ENCODE data around the gene KCNK3. TPM values are rescaled to one million over a fixed set of nuclear protein-coding genes. Genes with fewer than 3 reads are reported as not detected.

Gene KCNK3
- total and polyA plus RNA-seq, 2 of the 13 experiments (the other 11 are each of a cell fraction or from before 2014, with no cell fraction given), result not detected

DNA sequence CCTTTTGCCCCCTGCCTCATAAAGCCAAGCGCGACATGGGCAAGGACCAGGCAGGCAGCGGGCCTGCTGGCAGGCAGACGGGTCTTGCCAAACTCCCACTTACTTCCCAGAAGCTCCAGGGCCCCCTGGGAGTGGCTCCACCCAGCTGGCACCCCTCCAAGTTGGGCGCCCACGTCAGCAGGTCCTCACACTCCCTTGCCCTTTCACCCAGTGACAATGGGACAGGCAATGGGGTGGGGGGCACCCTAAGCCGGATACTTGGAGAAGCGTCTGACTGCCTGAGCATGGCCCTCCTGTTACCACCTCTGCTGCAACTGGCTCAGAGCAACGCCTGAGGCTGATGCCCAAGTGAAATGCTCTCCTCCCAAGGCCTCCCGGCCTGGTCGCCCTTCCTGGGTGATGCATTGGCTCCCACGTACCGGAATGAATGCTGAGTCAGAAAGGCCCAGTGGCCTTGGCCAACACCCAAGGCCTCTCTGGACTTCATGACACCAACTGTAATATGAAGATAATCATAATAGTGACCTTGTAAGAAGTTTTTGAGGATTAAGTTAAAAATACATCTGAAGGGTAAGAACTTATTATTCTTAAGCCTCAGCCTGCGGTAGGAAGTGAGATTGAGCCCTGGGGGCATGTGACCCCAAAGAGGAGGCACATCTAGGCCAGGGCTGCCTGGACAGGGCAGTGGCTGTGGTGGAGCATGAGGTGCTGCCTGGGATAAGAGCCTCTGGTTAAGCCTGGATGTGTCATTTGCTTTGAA is 31.6 kb downstream of the KCNK3 start:
- no peak overlapping the region for H3K27ac ChIP-seq (ENCODE audit: extremely low read length, insufficient read depth, low read length)
- H4K20me1 ChIP-seq (ENCODE audit: insufficient read depth, low read length), result no peaks in the 10 kb centered on the region
- H3K4me2 ChIP-seq (ENCODE audit: low read depth, low read length), result peak overlapping the region; percentile 23; the same call in 1 of the 2 replicates
- no peaks in the 10 kb centered on the region for H3K9me3 ChIP-seq (ENCODE audit: low read length)
- FAIRE-seq, result no peak
- DNase-seq (ENCODE audit: low spot score), result peak; percentile 36
- intact Hi-C loops (cut with micrococcal nuclease; ENCODE audit: unreplicated experiment), result loop anchor here (10.0 kb wide), 1 partner anchor 89 kb away; no protein-coding TSS in a partner anchor
- H3K27me3 ChIP-seq (ENCODE audit: control insufficient read depth in 1 of 2, insufficient read depth in 2 of 2, low read length in 2 of 2), result peaks cover 3 to 51% of the 10 kb centered on the region in 2 experiments; a peak in 4 of 5 replicates
- POLR2A ChIA-PET, result no interaction called here
- H3K79me2 ChIP-seq (ENCODE audit: insufficient read depth, low read length), result no peaks in the 10 kb centered on the region
- H3K4me3 ChIP-seq (replicated peaks in 1 of 3; ENCODE audit: insufficient read depth in 1 of 3, low read depth in 2 of 3, low read length in 3 of 3), result peak overlapping the region in 1 of 3 experiments; percentile 1; a peak in 1 of 6 replicates
- WGBS (ENCODE audit: low lambda C conversion rate), result 21% methylated on average over 13 of the region's 14 CpGs
- CTCF ChIA-PET (ENCODE audit: low intra/inter-chr PET ratio, low total read pairs), result no interaction called here
- in situ Hi-C loops (cut with HindIII; ENCODE audit: extremely low pct_ligation_motif_present, low pct_unique_long_range_greater_than_20kb), result no loop called here
- H3K4me1 ChIP-seq (ENCODE audit: insufficient read depth, low read length), result peaks cover 48% of the 10 kb centered on the region
- no TSS peak for BruUV-seq (replicated peaks)
- ATAC-seq, result peak; percentile 10; the same call in 1 of the 3 replicates
- no peaks in the 10 kb centered on the region for H3K36me3 ChIP-seq (replicated peaks in 1 of 2; ENCODE audit: control insufficient read depth in 1 of 2, insufficient read depth in 2 of 2, low read length in 2 of 2)
- no peak overlapping the region for H2AFZ ChIP-seq (ENCODE audit: low read length)
- no peak overlapping the region for H3K9ac ChIP-seq (ENCODE audit: insufficient read depth, low read depth, low read length)
- TF ChIP-seq SPEN (CRISPR knock-in tag; IDR thresholded peaks at IDR 0.05; ENCODE audit: low read depth), result 0 out of 2 replicates have a peak, but pooled peaks have one; percentile 32
- TF ChIP-seq ZNF644 (CRISPR knock-in tag; IDR thresholded peaks at IDR 0.05; ENCODE audit: low read depth), result 0 out of 2 replicates have a peak, but pooled peaks have one; percentile 54
- TF ChIP-seq SOX5 (CRISPR knock-in tag; IDR thresholded peaks at IDR 0.05; ENCODE audit: borderline replicate concordance), result 0 out of 2 replicates have a peak, but pooled peaks have one; percentile 23
- peak; percentile 40 for TF ChIP-seq ZNF687 (CRISPR knock-in tag; IDR thresholded peaks at IDR 0.05)
- TF ChIP-seq, protein P1, sequence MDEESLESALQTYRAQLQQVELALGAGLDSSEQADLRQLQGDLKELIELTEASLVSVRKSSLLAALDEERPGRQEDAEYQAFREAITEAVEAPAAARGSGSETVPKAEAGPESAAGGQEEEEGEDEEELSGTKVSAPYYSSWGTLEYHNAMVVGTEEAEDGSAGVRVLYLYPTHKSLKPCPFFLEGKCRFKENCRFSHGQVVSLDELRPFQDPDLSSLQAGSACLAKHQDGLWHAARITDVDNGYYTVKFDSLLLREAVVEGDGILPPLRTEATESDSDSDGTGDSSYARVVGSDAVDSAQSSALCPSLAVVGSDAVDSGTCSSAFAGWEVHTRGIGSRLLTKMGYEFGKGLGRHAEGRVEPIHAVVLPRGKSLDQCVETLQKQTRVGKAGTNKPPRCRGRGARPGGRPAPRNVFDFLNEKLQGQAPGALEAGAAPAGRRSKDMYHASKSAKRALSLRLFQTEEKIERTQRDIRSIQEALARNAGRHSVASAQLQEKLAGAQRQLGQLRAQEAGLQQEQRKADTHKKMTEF (CRISPR knock-in tag; IDR thresholded peaks at IDR 0.05), result peak; percentile 41; the same call in 1 of the 2 replicates
- peak; percentile 55; the same call in 1 of the 2 replicates for TF ChIP-seq HMG20A (CRISPR knock-in tag; IDR thresholded peaks at IDR 0.05; ENCODE audit: borderline replicate concordance)
- TF ChIP-seq, protein P2, sequence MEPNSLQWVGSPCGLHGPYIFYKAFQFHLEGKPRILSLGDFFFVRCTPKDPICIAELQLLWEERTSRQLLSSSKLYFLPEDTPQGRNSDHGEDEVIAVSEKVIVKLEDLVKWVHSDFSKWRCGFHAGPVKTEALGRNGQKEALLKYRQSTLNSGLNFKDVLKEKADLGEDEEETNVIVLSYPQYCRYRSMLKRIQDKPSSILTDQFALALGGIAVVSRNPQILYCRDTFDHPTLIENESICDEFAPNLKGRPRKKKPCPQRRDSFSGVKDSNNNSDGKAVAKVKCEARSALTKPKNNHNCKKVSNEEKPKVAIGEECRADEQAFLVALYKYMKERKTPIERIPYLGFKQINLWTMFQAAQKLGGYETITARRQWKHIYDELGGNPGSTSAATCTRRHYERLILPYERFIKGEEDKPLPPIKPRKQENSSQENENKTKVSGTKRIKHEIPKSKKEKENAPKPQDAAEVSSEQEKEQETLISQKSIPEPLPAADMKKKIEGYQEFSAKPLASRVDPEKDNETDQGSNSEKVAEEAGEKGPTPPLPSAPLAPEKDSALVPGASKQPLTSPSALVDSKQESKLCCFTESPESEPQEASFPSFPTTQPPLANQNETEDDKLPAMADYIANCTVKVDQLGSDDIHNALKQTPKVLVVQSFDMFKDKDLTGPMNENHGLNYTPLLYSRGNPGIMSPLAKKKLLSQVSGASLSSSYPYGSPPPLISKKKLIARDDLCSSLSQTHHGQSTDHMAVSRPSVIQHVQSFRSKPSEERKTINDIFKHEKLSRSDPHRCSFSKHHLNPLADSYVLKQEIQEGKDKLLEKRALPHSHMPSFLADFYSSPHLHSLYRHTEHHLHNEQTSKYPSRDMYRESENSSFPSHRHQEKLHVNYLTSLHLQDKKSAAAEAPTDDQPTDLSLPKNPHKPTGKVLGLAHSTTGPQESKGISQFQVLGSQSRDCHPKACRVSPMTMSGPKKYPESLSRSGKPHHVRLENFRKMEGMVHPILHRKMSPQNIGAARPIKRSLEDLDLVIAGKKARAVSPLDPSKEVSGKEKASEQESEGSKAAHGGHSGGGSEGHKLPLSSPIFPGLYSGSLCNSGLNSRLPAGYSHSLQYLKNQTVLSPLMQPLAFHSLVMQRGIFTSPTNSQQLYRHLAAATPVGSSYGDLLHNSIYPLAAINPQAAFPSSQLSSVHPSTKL (CRISPR knock-in tag; IDR thresholded peaks at IDR 0.05), result peak; percentile 34; the same call in 1 of the 2 replicates
- TF ChIP-seq, protein P3, sequence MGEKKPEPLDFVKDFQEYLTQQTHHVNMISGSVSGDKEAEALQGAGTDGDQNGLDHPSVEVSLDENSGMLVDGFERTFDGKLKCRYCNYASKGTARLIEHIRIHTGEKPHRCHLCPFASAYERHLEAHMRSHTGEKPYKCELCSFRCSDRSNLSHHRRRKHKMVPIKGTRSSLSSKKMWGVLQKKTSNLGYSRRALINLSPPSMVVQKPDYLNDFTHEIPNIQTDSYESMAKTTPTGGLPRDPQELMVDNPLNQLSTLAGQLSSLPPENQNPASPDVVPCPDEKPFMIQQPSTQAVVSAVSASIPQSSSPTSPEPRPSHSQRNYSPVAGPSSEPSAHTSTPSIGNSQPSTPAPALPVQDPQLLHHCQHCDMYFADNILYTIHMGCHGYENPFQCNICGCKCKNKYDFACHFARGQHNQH (CRISPR knock-in tag; IDR thresholded peaks at IDR 0.05), result peak; percentile 11; the same call in 1 of the 2 replicates
- no peak for TF ChIP-seq IKZF1 (IDR thresholded peaks at IDR 0.05)
- 0 out of 2 replicates have a peak, but pooled peaks have one; percentile 36 for TF ChIP-seq KDM2A (CRISPR knock-in tag; IDR thresholded peaks at IDR 0.05; ENCODE audit: borderline replicate concordance, low read depth)
- peak; percentile 44; the same call in 1 of the 2 replicates for TF ChIP-seq RXRB (CRISPR knock-in tag; IDR thresholded peaks at IDR 0.05; ENCODE audit: borderline replicate concordance)
- TF ChIP-seq ZNF33B (CRISPR knock-in tag; IDR thresholded peaks at IDR 0.05), result no peak

Data from HepG2 (cell line).